Calu3 (cell line): ENCODE results near the gene TMEM198. TPM values are rescaled to one million over a fixed set of nuclear protein-coding genes. Genes with fewer than 3 reads are reported as not detected.

Source experiments
- BruUV-seq: library from RNA; stranded (reverse); fragments of 400-500 nt; replicated peaks from 2 replicates; lab custom pipeline; 2021; lab: Mats Ljungman, UMichigan
- CTCF ChIA-PET: fragments of 300-600 bp; sonication (Branson Sonifier 250); formaldehyde crosslinking; loops from one replicate; lab custom pipeline; 2022; ENCODE audit warnings: antibody characterized with exemption; lab: Charles Lee
- DNase-seq: peaks from one replicate; pipeline ENCODE4 v3.0.0; 2022
- H3K27ac Mint-ChIP-seq: one replicate; pipeline ENCODE4 v1.8.0; 2022; ENCODE audit warnings: mixed read lengths; ENCODE audit not compliant: unreplicated experiment
- H3K27me3 Mint-ChIP-seq: one replicate; pipeline ENCODE4 v1.8.0; 2022; ENCODE audit warnings: mixed read lengths; ENCODE audit not compliant: unreplicated experiment
- H3K36me3 Mint-ChIP-seq: one replicate; pipeline ENCODE4 v1.8.0; 2022; ENCODE audit warnings: mild to moderate bottlenecking, moderate library complexity, mixed read lengths; ENCODE audit not compliant: insufficient read depth, unreplicated experiment
- H3K4me1 Mint-ChIP-seq: one replicate; pipeline ENCODE4 v1.8.0; 2022; ENCODE audit warnings: mild to moderate bottlenecking, low read depth, mixed read lengths; ENCODE audit not compliant: unreplicated experiment
- H3K4me3 Mint-ChIP-seq: one replicate; pipeline ENCODE4 v1.8.0; 2022; ENCODE audit warnings: mild to moderate bottlenecking, low read depth, moderate library complexity, mixed read lengths; ENCODE audit not compliant: unreplicated experiment
- H3K9me3 Mint-ChIP-seq: one replicate; pipeline ENCODE4 v1.8.0; 2022; ENCODE audit warnings: low read depth, mixed read lengths; ENCODE audit not compliant: unreplicated experiment
- CTCF ChIP-seq: fragments of 200-600 bp; IDR thresholded peaks from one replicate; pipeline ENCODE4 v1.8.0; 2022; ENCODE audit warnings: antibody characterized with exemption; ENCODE audit not compliant: unreplicated experiment
- intact Hi-C: fragments of 100-400 bp; cut with micrococcal nuclease; formaldehyde crosslinking; loops from one replicate; pipeline ENCODE4 v1.10.0; 2022; ENCODE audit not compliant: unreplicated experiment
- total RNA-seq: library from RNA; stranded (reverse); gene quantifications from 2 replicates; pipeline ENCODE4 v1.2.3, GENCODE V29; 2022

TMEM198 gene
- total RNA-seq, 1 experiment from 2014 or later: 5.9 TPM

- Mint-ChIP-seq H3K27me3 (peaks cover 100% of the 10 kb centered on the region), H3K4me3 (no peak overlapping the region), H3K9me3 (no peaks in the 10 kb centered on the region), H3K36me3 (peaks cover 9% of the 10 kb centered on the region), H3K4me1 (peaks cover 27% of the 10 kb centered on the region), H3K27ac (no peak overlapping the region)
- no peak for TF ChIP-seq CTCF
- BruUV-seq: no TSS peak
- CTCF ChIA-PET: interaction anchor here (0.5 kb wide), 1 partner anchor 84 kb away, joined by 3 read pairs; no protein-coding TSS in a partner anchor
- intact Hi-C loops: no loop called here
- no peak for DNase-seq
Observed at GRCh38 chr2:219516888-219517287, 26.9 kb upstream of the TMEM198 start.

- Mint-ChIP-seq H3K4me3 (no peak overlapping the region), H3K4me1 (peaks cover 29% of the 10 kb centered on the region), H3K27ac (no peak overlapping the region), H3K36me3 (peaks cover 8% of the 10 kb centered on the region), H3K9me3 (no peaks in the 10 kb centered on the region), H3K27me3 (peaks cover 96% of the 10 kb centered on the region)
- intact Hi-C loops: no loop called here
- CTCF ChIA-PET: interaction anchor here (1.2 to 1.7 kb wide), 2 partner anchors 20 to 23 kb away, joined by 3 to 9 read pairs; partner anchors contain the start of gene GMPPA
- no peak for TF ChIP-seq CTCF
- BruUV-seq: no TSS peak
- DNase-seq: no peak
Observed at GRCh38 chr2:219517954-219518778, 25.7 kb upstream of the TMEM198 start.

GRCh38 chr2:219519526-219519916, 24.3 kb upstream of the TMEM198 start:
- BruUV-seq: no TSS peak
- TF ChIP-seq CTCF: no peak
- H3K9me3 Mint-ChIP-seq: no peaks in the 10 kb centered on the region
- intact Hi-C loops: no loop called here
- DNase-seq: no peak
- peaks cover 82% of the 10 kb centered on the region for H3K27me3 Mint-ChIP-seq
- H3K4me1 Mint-ChIP-seq: peaks cover 15% of the 10 kb centered on the region
- CTCF ChIA-PET: interaction anchor here (1.1 to 1.7 kb wide), 4 partner anchors 10 to 24 kb away, joined by 3 to 9 read pairs (median 5); partner anchors contain the start of gene GMPPA
- no peak overlapping the region for H3K27ac Mint-ChIP-seq
- H3K4me3 Mint-ChIP-seq: no peak overlapping the region
- no peaks in the 10 kb centered on the region for H3K36me3 Mint-ChIP-seq

- no TSS peak for BruUV-seq
Observed at GRCh38 chr2:219520079-219520478, 23.7 kb upstream of the TMEM198 start.

More at GRCh38 chr2:219520079-219520478, 23.7 kb upstream of the TMEM198 start:
- H3K4me3 Mint-ChIP-seq: no peak overlapping the region
- TF ChIP-seq CTCF: no peak
- no peak overlapping the region for H3K27ac Mint-ChIP-seq
- DNase-seq: no peak
- H3K27me3 Mint-ChIP-seq: peaks cover 77% of the 10 kb centered on the region
- peaks cover 14% of the 10 kb centered on the region for H3K4me1 Mint-ChIP-seq
- CTCF ChIA-PET: interaction anchor here (0.7 to 1.9 kb wide), 10 partner anchors 8 to 132 kb away, joined by 3 to 11 read pairs (median 3); partner anchors contain the start of genes DNPEP and GMPPA
- H3K9me3 Mint-ChIP-seq: no peaks in the 10 kb centered on the region
- H3K36me3 Mint-ChIP-seq: no peaks in the 10 kb centered on the region
- intact Hi-C loops: loop anchor here (5.0 kb wide), 1 partner anchor 43 kb away; no protein-coding TSS in a partner anchor
